ENCODE measurements around the gene HDAC7. TPM values are rescaled to one million over a fixed set of nuclear protein-coding genes. Genes with fewer than 3 reads are reported as not detected.
A peak's percentile ranks its signal among the peaks of the same experiment; 100 is the strongest.

HDAC7 gene
- total and polyA plus RNA-seq, 5 experiments from 2014 or later = 10.2 to 165 (median 30.5) TPM

DNA sequence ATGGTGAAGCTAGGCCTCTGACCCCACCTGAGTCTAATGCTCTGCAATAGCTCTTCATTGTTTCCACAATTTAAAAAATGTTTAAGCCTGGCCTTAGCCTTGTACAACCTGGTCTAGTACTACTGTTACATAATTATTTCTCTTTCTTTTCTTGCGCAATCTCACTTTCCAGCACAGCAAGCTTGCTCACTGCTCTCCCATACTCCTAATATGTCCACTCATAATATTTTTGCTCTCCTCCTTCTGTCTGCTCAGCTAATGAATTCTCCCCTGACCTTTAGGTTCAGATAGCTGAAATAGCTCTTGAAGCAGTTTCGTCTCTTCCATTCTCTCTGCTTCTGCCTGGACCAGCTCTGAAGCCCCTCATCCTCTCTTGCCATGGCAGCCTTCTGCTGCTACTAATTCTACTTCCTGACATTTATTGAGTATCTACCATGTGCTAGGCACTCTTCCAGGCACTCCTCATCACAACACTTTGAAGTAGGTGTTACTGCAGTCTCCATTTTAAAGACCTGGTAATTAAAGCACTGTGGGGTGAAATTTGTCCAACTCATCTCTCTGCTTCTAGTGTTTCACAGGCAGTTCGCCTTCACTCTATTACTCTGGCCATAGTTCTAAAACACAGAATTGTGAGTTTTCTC, 49.5 kb downstream of the HDAC7 start:
- Mint-ChIP-seq H3K27ac (no peak overlapping the region), H3K27me3 (no peaks in the 10 kb centered on the region), H3K9me3 (no peaks in the 10 kb centered on the region), H3K4me3 (no peak overlapping the region), H3K36me3 (no peaks in the 10 kb centered on the region), H3K4me1 (peaks cover 23 to 43% (median 37%) of the 10 kb centered on the region in 4 donors)
- ATAC-seq (no peak), DNase-seq (no peak)
- POLR2A ChIA-PET = interaction anchor here (0.6 to 1.6 kb wide), 3 partner anchors 10 to 34 kb away, joined by 3 to 4 read pairs (median 3); no protein-coding TSS in a partner anchor

DNA sequence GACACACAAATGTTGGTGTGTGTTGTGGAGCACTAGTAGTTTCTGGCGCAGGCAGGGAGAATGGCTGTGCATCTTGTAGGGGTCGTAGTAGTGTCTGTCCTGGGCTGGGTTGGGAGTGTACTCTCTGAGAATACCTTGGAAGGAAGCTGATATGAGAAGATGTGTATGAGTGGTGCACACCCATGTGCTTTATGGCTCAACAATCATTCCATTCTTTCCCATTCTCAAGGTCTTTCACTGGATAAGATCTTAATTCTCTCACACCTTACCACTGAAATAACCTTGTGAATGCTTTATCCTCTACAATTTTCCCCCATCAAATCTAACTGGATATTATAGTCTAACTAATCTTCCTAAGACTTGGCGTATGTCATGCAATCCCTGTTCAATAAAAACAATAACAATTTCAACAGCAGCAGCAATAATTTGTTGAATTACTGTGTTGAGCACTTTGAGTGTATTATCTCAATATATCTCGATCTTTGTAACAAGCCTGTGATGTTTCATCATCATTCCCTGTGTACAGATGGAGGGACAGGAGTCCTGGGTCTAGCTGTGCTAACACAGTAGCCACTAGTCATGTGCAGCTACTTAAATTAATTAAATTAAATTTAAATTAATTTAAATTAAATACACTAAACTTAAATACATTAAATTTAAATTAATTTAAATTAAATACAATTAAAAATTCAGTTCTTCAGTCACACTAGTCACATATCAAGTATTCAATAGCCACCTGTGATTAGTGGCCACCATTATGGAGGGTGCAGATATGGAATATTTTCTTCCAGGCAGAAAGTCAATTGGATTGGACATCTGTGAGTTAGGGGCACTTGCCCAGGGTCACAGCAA, 50.2 kb downstream of the HDAC7 start:
- Mint-ChIP-seq H3K36me3 (no peaks in the 10 kb centered on the region), H3K4me3 (no peak overlapping the region), H3K27ac (no peak overlapping the region), H3K9me3 (no peaks in the 10 kb centered on the region), H3K4me1 (peaks cover 21 to 42% (median 34%) of the 10 kb centered on the region in 4 donors), H3K27me3 (no peaks in the 10 kb centered on the region)
- DNase-seq = no peak
- POLR2A ChIA-PET = interaction anchor here (0.6 to 1.6 kb wide), 3 partner anchors 11 to 35 kb away, joined by 3 to 4 read pairs (median 3); no protein-coding TSS in a partner anchor
- ATAC-seq = no peak

DNA sequence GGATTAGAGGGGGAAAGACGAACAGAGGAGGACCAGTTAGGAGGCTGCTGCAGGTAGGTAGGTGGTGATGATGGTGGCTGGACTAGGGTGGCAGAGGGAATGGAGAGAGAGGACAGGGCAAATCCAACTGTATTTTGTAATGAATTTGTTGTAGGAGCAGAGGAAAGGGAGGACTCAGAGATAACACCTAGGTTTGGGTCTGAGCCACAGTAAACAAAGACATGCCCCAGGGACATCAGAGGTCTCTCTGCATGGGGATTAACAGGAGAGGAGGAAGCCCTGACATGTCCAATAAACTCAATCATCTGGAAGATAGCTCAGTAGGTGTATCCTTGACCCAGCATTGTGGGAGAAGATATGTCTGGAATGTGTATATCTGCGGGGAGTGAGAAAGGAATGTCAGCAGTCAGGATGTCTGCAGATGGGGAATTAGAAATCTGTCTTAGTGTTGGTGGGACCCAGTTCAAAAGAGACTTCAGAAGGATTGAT, 51.3 kb downstream of the HDAC7 start:
- no peak for ATAC-seq
- no peak overlapping the region for H3K27ac Mint-ChIP-seq
- H3K36me3 Mint-ChIP-seq = no peaks in the 10 kb centered on the region
- POLR2A ChIA-PET = interaction anchor here (1.6 kb wide), 1 partner anchor 12 kb away, joined by 4 read pairs; no protein-coding TSS in a partner anchor
- H3K9me3 Mint-ChIP-seq = no peaks in the 10 kb centered on the region
- DNase-seq = no peak
- H3K27me3 Mint-ChIP-seq = no peaks in the 10 kb centered on the region
- H3K4me1 Mint-ChIP-seq = peaks cover 21 to 32% (median 31%) of the 10 kb centered on the region in 4 donors
- H3K4me3 Mint-ChIP-seq = no peak overlapping the region

DNA sequence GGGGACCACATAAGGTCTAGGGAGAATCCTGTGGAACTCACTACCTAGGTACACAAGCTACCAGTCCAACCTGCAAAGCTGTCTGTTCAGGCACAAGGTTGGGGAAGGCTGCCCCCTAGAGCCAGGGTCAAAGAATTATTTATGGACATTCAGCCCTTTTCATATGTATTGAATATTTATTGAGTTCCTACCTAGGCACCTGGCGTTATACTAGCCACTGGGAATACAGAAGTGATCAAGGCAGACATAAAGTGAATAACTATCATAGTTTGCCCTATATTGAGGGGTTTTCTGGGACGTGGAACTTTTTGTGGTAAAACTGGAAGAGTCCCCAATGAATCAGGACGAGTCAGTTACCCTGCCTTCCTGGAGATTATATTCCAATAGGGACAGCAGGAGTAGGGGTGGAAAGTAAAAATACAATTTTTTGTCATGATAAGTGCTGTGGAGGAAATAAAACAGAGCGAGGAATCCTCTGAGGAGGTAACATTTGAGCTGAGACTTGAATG, 52.4 kb downstream of the HDAC7 start:
- POLR2A ChIA-PET = interaction anchor here (0.7 to 1.8 kb wide), 8 partner anchors 9 to 57 kb away, joined by 3 to 10 read pairs (median 5); no protein-coding TSS in a partner anchor
- Mint-ChIP-seq H3K4me1 (peaks cover 18 to 30% (median 27%) of the 10 kb centered on the region in 4 donors), H3K9me3 (no peaks in the 10 kb centered on the region), H3K36me3 (no peaks in the 10 kb centered on the region), H3K27ac (peak overlapping the region in 7 of 10 donors; percentile 3 to 88 (median 44)), H3K4me3 (peak overlapping the region in 1 of 10 donors; percentile 46), H3K27me3 (no peaks in the 10 kb centered on the region)
- DNase-seq = peak; percentile 51 to 86 (median 60)
- peak; percentile 68 to 81 for ATAC-seq

DNA sequence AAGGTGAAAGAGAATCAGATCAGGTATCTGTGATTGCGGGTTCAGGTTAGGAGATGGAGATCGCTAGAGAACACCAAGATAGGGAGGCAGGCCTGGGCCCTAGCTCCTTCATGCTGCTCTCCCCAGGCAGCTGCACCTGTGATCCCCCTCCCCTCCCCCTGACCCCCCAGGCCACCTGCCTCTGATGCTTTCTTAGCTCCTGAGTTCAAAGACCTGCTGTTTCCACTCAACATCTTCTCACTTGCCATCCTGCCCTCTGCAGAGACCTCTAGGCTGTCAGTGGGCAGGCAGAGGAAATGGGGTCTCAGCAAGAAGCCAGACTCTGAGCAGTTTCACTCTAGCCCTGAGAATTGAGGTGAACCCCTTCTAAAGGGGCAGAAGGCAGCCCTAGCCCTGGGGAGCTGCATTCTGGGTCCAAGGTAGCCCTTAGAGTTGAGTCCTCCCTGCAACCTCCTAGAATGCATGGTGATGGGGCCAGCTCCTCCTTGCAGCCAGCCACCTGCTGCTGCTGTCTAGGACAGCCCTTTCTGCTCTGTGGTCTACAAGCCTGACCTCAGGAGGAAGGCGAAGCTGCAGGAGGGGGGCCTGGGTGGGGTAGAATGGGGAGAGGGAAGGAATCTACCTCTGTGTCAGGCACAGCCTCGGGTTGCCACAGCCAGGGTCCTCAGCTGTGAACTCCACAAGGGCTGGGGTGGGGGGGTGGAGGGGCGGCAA, 53.0 kb downstream of the HDAC7 start:
- H3K4me1 Mint-ChIP-seq = peaks cover 18 to 30% (median 26%) of the 10 kb centered on the region in 4 donors
- H3K27me3 Mint-ChIP-seq = no peaks in the 10 kb centered on the region
- ATAC-seq (peak; percentile 71 to 77), DNase-seq (peak in 7 of 10 donors; percentile 13 to 43 (median 27))
- H3K36me3 Mint-ChIP-seq = no peaks in the 10 kb centered on the region
- H3K9me3 Mint-ChIP-seq = no peaks in the 10 kb centered on the region
- POLR2A ChIA-PET = interaction anchor here (0.6 to 1.8 kb wide), 10 partner anchors 9 to 71 kb away, joined by 3 to 10 read pairs (median 5); partner anchors contain the start of gene HDAC7
- H3K4me3 Mint-ChIP-seq = peak overlapping the region in 8 of 10 donors; percentile 39 to 67 (median 46)
- H3K27ac Mint-ChIP-seq = peak overlapping the region in 8 of 10 donors; percentile 8 to 88 (median 58)

DNA sequence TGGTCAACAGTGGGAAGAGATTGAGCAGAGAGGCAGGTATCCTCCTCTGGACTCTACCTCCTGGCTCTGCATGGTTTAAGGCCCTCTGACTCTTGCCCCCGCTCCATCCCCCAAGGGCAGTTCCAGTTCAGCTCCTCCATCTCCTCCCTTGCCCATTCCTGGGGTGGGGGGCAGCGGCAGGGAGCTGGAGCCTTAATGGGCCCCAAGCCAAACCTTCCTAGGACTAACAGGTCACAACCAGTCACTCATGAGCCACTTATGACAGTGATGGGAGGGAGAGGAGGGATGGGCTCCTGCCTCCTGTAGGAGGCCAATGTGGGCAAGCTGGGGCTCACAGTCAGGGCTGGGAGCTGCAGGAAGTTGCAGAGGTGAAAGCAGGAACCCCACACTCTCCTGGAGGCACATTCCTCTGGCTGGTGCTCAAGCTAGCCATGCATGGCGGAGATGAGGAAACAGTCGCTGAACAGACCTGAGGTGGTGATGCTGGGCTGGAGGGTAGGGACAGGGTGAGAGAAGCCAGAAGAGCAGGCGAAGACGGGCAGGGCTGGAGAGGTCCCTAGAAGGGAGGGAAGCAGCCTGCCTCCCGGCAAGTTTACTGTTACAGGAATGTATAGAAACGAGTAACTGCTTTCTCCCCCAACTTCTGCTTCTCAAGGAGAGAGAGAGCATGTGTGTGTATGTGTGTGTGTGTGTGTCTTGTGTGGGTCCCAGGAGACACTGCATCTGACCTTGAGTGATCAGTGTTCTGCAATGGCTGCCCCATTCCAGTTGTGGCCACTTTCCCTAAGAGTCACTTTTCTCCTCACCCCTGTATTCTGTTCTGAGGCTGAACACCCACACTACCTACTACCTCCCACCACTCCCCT, 56.0 kb downstream of the HDAC7 start:
- DNase-seq (no peak), ATAC-seq (no peak)
- Mint-ChIP-seq H3K9me3 (no peaks in the 10 kb centered on the region), H3K27me3 (no peaks in the 10 kb centered on the region), H3K36me3 (no peaks in the 10 kb centered on the region), H3K4me1 (peaks cover 18 to 36% (median 33%) of the 10 kb centered on the region in 4 donors), H3K4me3 (no peak overlapping the region), H3K27ac (peak overlapping the region in 4 of 10 donors; percentile 9 to 22 (median 16))
- POLR2A ChIA-PET = no interaction called here

DNA sequence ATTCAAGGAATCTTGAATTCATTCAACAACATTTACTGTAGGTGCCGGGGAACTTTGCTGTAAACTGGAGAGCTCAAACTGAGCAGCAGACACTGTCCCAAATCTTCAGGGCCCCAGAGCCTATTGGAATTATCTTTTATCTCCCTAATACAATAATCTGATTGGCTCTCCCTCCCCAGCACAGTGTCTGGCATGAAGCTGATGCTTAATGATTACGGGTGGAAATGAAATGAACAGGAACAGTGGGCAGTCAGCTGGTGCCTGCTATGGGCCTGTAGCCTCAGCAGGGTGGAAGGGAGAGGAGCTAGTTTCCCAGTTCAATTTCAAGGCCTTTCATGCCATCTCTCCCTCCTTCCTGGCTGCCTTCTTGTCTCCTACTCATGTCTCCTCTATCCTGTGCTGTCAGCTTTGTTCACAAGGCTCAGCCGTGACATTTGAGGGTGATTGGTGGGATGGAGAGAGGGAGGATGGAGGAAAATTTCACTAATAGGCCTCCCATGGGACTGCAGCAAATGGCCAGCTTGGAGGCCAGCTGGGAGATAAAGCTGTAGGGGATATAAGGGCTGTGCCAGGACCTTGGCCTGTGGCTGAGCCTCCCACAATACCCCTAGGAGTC, 56.7 kb downstream of the HDAC7 start:
- no peak overlapping the region for H3K4me3 Mint-ChIP-seq
- H3K27ac Mint-ChIP-seq = peak overlapping the region in 1 of 10 donors; percentile 22
- DNase-seq (no peak), ATAC-seq (no peak)
- H3K27me3 Mint-ChIP-seq = no peaks in the 10 kb centered on the region
- no peaks in the 10 kb centered on the region for H3K36me3 Mint-ChIP-seq
- H3K9me3 Mint-ChIP-seq = no peaks in the 10 kb centered on the region
- peaks cover 21 to 41% (median 39%) of the 10 kb centered on the region in 4 donors for H3K4me1 Mint-ChIP-seq
- POLR2A ChIA-PET = no interaction called here

DNA sequence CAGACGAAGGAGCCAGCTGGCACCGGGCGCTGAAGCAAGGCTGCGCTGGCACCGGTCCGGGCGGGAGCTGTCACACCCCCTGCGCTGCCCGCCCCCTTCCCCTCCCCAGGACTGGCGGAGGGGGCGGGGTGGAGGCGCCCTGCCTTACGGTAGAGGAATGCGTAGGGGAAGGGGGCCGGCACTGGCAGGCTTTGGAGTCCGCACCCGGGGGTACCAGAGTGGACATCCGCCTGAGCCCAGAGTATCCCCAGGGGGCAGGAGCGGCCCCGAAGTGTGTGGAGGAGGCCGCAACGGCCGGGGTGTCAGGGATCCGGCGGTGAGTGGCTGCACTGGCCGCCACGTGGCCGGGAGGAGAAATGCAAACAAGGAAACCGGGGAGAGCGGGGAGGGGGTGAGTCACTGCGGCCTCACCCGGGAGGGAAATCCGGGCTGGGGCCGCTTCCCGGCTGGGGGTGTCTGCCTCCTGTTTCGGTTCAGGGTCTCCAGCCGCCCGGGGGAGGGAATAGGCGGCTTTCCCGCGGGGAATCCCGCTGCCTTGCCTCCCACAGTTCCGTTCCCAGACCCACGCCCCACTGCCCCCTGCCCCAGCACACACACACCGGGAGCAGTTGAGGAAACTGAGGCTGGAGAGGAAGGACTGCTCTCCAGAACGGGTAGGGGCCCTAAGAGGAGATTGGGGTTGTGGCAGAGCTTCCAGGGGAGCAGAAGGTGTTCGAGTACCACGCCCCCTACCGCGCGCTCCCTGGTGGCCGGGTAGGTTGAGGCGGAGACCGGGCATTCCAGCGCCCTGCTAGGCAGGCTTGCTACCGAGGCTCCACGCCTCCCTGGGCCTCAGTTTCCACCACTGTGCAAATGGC, 60.6 kb downstream of the HDAC7 start, which contains the start of gene RAPGEF3:
TSS of gene RAPGEF3 (minus strand) at position 47 of the 857 bp plus-strand sequence. CDS start 324 bp downstream, outside the sequence.
- DNase-seq (peak; percentile 24 to 74 (median 56)), ATAC-seq (peak; percentile 77 to 89)
- H3K9me3 Mint-ChIP-seq = no peaks in the 10 kb centered on the region
- H3K36me3 Mint-ChIP-seq = no peaks in the 10 kb centered on the region
- peaks cover 9 to 48% (median 33%) of the 10 kb centered on the region in 4 donors for H3K4me1 Mint-ChIP-seq
- peak within 1 kb of the TSS; percentile 71 to 83 (median 80) for H3K4me3 Mint-ChIP-seq
- no peaks in the 10 kb centered on the region for H3K27me3 Mint-ChIP-seq
- H3K27ac Mint-ChIP-seq = peak within 1 kb of the TSS in 7 of 10 donors; percentile 1 to 73 (median 12)
- POLR2A ChIA-PET = interaction anchor here (1.0 to 4.2 kb wide), 3 partner anchors 11 to 17 kb away, joined by 3 to 22 read pairs (median 5); partner anchors contain the start of gene SLC48A1

DNA sequence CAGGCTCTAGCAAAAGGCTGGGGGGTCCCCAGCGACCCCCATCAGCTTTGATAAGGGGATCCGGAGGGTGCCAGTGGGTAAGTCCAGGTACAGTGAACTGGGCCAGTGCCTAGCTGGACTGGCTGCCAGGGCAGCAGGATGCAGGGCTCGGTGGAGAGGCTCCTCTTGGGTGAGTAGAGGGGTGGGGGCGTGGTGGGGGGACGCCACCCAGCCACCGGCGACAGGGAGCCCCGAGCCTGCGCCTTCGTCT, 61.2 kb downstream of the HDAC7 start:
- Mint-ChIP-seq H3K36me3 (no peaks in the 10 kb centered on the region), H3K4me3 (peak overlapping the region; percentile 66 to 83 (median 75)), H3K27ac (peak overlapping the region in 2 of 10 donors; percentile 64 to 73), H3K4me1 (peaks cover 9 to 46% (median 33%) of the 10 kb centered on the region in 4 donors), H3K27me3 (no peaks in the 10 kb centered on the region), H3K9me3 (no peaks in the 10 kb centered on the region)
- ATAC-seq (no peak), DNase-seq (no peak)
- POLR2A ChIA-PET = interaction anchor here (1.0 to 4.2 kb wide), 4 partner anchors 11 to 54 kb away, joined by 3 to 22 read pairs (median 4); partner anchors contain the start of gene SLC48A1
